Stimulated activated CD4-positive, alpha-beta T cell treated with anti-CD3 and anti-CD28 coated beads, Interleukin-1b, Interleukin-23, amount 100 ng/mL, for 24 hours (primary cell): ENCODE measurements around the gene SLC25A26.
"Not testable (repeated sequence)": the region's sequence is repeated elsewhere in the genome, so short reads cannot be mapped to it uniquely, and the experiment has no call there.

Experiments
- DNase-seq, 4 experiments: peaks; one replicate each; pipeline ENCODE4 v3.0.0-alpha.2; 2020; ENCODE audit warnings: low read depth in 4 of 4, low spot score in 1 of 4

The SLC25A26 gene

DNA sequence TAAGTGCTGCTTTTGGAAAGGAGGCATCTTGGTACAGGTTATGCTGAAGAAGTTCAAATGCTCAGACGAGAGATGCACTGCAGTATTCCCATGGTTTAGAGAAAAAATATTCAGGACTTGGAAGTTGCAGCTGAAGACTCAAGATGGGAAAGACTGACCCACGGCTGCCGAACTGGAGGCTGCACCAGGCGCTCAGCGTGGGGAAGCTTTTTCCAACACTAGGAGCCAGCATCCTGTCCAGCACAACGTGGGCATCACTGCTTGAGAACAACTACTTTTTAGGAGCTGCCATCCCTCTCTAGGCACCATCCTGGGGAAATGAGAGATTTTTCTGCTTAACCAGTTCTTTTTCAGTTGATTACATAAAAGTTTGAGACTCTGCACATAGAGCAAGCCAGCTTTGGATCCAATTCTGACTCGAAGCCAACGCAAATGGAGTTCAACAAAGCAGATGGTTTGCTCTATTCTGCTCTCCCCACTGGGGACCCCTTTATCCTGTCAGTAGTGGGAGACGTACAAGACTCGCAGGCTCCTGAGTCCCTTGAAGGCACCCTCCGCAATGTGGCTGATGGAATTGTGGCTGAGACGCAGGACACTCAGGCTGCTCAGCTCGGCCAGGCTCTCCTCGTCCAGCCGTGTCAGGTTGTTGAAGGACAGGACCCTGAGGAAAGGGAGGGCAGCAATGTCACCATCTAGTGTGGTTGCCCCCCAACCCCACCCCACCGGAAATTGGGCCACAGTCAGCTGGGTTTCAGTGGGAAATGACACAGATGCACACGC is 186.2 kb downstream of the SLC25A26 start:
- no peak for DNase-seq

- peak; percentile 52 to 64 (median 61) for DNase-seq
Observed at GRCh38 chr3:66407611-66408218, 186.9 kb downstream of the SLC25A26 start.

GRCh38 chr3:66409771-66410754 is 189.3 kb downstream of the SLC25A26 start:
- no peak for DNase-seq

DNA sequence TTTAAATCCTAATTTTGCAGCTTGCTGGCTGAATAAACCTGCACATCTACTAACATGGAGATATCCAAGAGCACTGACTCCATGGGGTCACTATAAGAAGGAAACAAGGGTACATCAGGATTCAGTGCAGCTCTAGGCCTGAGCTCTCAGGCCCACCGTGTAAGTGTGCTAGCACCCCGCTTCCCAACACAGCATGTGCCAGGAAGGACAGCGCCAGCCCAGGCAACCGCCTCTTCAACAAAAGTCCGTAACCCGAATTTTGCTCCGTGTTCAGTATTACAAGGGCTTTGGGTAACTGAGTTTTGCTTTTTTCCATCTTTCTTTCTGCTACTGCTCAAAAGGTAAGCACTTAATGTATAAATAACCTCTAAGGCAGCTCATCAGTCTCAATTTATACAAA is 190.2 kb downstream of the SLC25A26 start:
- DNase-seq = no peak

DNA sequence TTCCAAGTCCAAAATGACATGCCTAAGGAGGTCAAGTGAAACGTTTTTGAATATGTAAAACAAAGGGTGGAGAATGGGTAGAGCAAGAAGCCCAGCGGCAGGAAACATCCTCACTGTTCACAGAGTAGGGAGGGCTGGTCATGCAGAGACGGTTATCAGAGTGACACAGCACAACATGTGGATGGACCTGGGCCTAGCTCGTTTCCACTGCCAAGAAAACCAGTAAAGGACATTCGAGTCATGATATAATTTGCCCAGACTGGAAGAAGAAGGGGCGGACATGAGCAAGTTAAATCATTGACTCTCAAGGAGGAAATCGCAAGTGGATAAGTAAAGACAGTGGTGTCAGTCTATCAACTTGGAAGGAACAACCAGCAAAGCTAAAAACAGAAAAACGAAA is 190.7 kb downstream of the SLC25A26 start:
- DNase-seq = no peak

DNA sequence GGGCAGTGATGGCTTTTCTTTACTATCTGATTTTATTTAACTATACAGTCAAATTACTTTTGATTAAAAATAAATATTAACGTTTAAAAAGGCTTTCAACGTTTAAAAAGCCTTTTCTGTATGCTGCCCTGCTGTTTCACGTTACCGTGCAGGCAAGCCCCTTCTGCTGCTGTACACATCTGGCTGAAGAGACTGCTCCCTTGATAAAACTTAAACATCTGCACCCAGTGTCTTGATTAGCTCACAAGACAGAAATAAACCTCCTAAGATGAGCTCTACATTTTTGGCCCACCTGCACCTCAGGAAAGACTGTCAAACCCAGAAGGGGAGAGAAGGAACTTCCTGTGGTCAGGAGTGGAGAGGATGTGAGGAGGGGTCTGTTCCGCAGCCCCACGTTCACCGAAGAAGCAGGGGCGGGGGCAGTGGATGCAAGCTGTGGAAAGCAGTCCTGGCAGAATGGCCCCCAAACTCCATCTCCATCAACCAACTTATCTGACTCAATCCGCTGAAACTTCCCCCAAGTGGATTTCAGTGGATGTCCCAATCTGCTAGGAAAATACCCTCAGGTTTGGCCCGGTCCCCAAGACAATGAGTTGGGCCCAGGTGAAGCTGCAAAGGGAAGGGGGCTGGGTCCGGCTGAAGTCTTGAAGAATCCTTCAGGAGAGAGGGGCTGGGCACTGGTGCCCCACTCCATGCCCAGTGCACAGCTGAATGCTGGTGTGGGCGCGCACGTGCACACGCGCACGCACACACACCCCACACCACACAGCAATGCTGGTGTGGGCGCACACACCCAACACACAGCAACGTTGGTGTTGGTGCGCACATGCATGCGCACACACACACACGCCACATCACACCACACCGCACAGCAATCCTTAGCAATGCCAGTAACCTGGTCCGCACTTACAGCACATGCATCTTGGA is 191.4 kb downstream of the SLC25A26 start:
- DNase-seq = no peak

- DNase-seq = no peak
Observed at GRCh38 chr3:66413151-66413751, 192.4 kb downstream of the SLC25A26 start.

- DNase-seq = no peak
Observed at GRCh38 chr3:66414846-66415245, 194.0 kb downstream of the SLC25A26 start.

- no peak for DNase-seq
Observed at GRCh38 chr3:66415867-66416428, 195.1 kb downstream of the SLC25A26 start.

DNA sequence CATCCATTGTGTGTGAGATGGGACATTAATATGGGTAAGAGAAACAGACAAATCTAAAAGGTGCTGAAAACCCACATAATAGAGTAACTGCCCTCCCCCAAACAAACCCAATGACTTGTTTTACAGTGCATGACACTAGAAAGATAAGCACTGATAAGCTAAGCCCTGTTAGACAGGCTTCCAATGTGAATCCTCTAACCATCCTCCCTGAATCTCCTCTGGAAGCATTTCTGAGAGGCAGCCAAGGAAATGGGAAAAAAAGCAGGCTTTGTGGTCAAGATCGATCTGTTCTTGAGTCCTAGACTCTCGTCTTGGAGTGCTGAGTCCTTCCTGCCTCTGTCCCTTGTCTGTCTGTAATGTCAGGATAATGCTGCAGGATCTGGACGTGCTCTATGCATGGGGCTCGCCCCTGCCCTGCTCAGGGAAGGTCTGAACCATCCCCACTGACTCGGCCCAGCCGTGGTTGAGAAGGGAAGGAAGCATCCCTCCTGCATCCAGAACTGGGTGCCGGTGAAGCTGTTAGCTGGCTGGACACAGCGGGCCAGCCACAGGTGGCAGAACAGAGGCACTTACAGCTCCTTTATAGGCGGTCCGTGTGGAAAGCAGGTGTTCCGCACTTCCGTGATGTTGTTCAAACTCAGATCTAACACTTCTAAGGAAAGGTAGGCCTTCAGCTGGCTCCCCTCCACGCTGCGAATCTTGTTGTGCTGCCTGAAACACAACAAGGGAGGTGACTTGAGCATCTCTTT is 195.9 kb downstream of the SLC25A26 start:
- no peak for DNase-seq

- no peak for DNase-seq
Observed at GRCh38 chr3:66418475-66418931, 197.7 kb downstream of the SLC25A26 start.

DNA sequence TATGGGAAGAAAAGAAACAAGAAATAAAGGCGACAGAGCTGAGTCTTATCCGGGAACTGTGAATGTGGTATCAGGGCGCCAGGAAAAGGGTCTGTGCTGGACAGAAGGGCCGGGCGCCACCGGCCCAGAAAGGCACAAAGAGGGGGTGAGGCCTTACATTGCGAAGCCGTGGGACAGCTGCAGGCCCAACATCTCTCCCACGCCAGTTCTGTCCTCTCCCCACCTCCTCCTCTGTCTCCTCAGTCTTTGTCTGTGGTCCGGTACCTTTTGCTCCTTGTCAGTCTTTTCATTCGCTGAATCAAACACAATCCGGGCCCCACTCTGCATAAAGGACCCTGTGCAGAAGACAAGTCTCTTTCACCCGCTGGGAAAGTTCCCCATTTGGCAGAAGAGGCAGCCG is 198.2 kb downstream of the SLC25A26 start:
- DNase-seq = no peak

GRCh38 chr3:66421144-66421543 is 200.3 kb downstream of the SLC25A26 start:
- not testable (repeated sequence) for DNase-seq

- DNase-seq = not testable (repeated sequence)
Observed at GRCh38 chr3:66421893-66422292, 201.1 kb downstream of the SLC25A26 start.

- DNase-seq = no peak
Observed at GRCh38 chr3:66423791-66424190, 203.0 kb downstream of the SLC25A26 start.

DNA sequence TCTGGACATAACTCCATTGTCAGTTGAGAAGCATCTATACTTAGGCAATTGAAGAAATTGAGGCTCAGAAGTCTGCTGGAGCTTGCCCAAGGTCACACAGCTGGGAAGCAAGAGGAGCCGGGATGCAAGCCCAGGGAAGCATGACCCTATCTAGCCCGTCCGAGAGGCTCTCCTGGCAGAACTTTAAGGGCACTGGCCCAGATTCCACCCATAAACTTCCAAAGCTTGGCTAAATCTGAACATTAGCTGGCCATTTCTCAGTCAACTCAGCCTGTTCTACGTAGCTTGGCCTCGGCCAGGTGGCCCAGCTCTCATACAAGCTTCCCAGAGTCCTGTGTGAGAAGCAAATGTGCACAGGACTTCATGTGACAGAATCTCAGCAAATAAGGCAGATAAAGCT is 204.2 kb downstream of the SLC25A26 start:
- DNase-seq = no peak

DNA sequence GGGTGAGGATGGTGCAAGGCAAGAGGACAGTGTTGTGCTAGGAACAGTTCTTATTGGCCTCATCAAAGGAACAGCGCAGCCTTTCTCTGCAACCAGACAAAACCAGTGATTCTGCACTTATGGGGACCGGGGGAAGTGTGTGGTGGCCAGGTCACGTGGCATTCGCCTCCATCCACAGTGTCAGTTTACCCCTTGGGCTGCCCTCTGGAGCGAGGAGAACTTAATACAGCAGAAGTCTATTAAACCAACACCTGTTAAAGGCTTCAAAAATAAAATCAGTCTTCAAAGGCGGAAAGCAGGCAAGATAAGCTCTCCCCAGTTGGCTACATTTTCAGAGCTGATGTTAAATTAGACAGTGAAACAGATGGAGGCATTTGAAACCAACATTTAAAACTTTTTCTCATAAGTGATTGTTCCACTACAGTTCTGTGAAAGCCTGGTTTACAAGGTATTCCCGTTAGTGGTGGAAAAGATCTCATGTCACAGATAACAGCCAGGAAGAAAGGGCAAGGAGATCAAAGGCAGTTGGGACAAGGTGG is 204.8 kb downstream of the SLC25A26 start:
- no peak for DNase-seq

- DNase-seq = no peak
Observed at GRCh38 chr3:66426135-66426534, 205.3 kb downstream of the SLC25A26 start.

GRCh38 chr3:66427352-66427751 is 206.6 kb downstream of the SLC25A26 start:
- DNase-seq = no peak
